ENCODE results near the gene WDR76. TPM values are rescaled to one million over a fixed set of nuclear protein-coding genes. Genes with fewer than 3 reads are reported as not detected.
"Not testable (repeated sequence)": the region's sequence is repeated elsewhere in the genome, so short reads cannot be mapped to it uniquely, and the experiment has no call there.

The WDR76 gene
- total RNA-seq, 6 experiments from 2014 or later, result 8.8 to 25.1 (median 20.5) TPM

GRCh38 chr15:43796566-43796965, 30.2 kb upstream of the WDR76 start:
- TF ChIP-seq, protein P1, sequence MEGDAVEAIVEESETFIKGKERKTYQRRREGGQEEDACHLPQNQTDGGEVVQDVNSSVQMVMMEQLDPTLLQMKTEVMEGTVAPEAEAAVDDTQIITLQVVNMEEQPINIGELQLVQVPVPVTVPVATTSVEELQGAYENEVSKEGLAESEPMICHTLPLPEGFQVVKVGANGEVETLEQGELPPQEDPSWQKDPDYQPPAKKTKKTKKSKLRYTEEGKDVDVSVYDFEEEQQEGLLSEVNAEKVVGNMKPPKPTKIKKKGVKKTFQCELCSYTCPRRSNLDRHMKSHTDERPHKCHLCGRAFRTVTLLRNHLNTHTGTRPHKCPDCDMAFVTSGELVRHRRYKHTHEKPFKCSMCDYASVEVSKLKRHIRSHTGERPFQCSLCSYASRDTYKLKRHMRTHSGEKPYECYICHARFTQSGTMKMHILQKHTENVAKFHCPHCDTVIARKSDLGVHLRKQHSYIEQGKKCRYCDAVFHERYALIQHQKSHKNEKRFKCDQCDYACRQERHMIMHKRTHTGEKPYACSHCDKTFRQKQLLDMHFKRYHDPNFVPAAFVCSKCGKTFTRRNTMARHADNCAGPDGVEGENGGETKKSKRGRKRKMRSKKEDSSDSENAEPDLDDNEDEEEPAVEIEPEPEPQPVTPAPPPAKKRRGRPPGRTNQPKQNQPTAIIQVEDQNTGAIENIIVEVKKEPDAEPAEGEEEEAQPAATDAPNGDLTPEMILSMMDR (IDR thresholded peaks at IDR 0.05), result no peak
- Mint-ChIP-seq H3K27ac (peak overlapping the region; percentile 70), H3K9me3 (no peaks in the 10 kb centered on the region), H3K36me3 (ENCODE audit: low read depth) (peaks cover 84% of the 10 kb centered on the region), H3K27me3 (ENCODE audit: insufficient read depth) (peaks cover 22% of the 10 kb centered on the region), H3K4me3 (peak overlapping the region; percentile 5; the same call in 1 of the 2 replicates), H3K4me1 (ENCODE audit: low read depth) (peaks cover 75% of the 10 kb centered on the region)
- DNase-seq, result no peak

GRCh38 chr15:43799209-43799944, 27.4 kb upstream of the WDR76 start:
- Mint-ChIP-seq H3K4me3 (no peak overlapping the region), H3K9me3 (no peaks in the 10 kb centered on the region), H3K36me3 (ENCODE audit: low read depth) (peaks cover 69% of the 10 kb centered on the region), H3K27ac (peak overlapping the region; percentile 95), H3K4me1 (ENCODE audit: low read depth) (peaks cover 63% of the 10 kb centered on the region), H3K27me3 (ENCODE audit: insufficient read depth) (peaks cover 22% of the 10 kb centered on the region)
- TF ChIP-seq, protein P1 (IDR thresholded peaks at IDR 0.05), result no peak
- no peak for DNase-seq

GRCh38 chr15:43799945-43800285, 26.9 kb upstream of the WDR76 start, which contains the start of gene SERINC4:
Gene SERINC4 (minus strand): TSS chr15:43800220. CDS start chr15:43799986, 234 bp downstream.
- TF ChIP-seq, protein P1 (IDR thresholded peaks at IDR 0.05), result no peak
- Mint-ChIP-seq H3K4me3 (peak within 1 kb of the TSS; percentile 95), H3K4me1 (ENCODE audit: low read depth) (peaks cover 57% of the 10 kb centered on the region), H3K36me3 (ENCODE audit: low read depth) (peaks cover 65% of the 10 kb centered on the region), H3K9me3 (no peaks in the 10 kb centered on the region), H3K27ac (peak within 1 kb of the TSS; percentile 95), H3K27me3 (ENCODE audit: insufficient read depth) (peaks cover 17% of the 10 kb centered on the region)
- DNase-seq, result no peak

GRCh38 chr15:43800286-43801141, 26.3 kb upstream of the WDR76 start, which contains the start of gene HYPK:
Gene HYPK (plus strand): TSS chr15:43800599. CDS start chr15:43800623, 24 bp downstream.
- no peaks in the 10 kb centered on the region for H3K9me3 Mint-ChIP-seq

GRCh38 chr15:43802676-43803075, 24.1 kb upstream of the WDR76 start:
- H3K27me3 Mint-ChIP-seq (ENCODE audit: insufficient read depth), result peaks cover 11% of the 10 kb centered on the region
- H3K4me3 Mint-ChIP-seq, H3K27ac Mint-ChIP-seq, DNase-seq, H3K9me3 Mint-ChIP-seq: not testable (repeated sequence)
- peaks cover 30% of the 10 kb centered on the region for H3K4me1 Mint-ChIP-seq (ENCODE audit: low read depth)
- peaks cover 66% of the 10 kb centered on the region for H3K36me3 Mint-ChIP-seq (ENCODE audit: low read depth)

More at GRCh38 chr15:43800286-43801141, 26.3 kb upstream of the WDR76 start, which contains the start of gene HYPK:
- Mint-ChIP-seq H3K4me1 (ENCODE audit: low read depth) (peaks cover 51% of the 10 kb centered on the region), H3K4me3 (peak within 1 kb of the TSS; percentile 95), H3K36me3 (ENCODE audit: low read depth) (peaks cover 64% of the 10 kb centered on the region), H3K27ac (peak within 1 kb of the TSS; percentile 95), H3K27me3 (ENCODE audit: insufficient read depth) (peaks cover 12% of the 10 kb centered on the region)
- TF ChIP-seq, protein P1 (IDR thresholded peaks at IDR 0.05), result no peak
- peak; percentile 82 for DNase-seq

Measured in HFFc6 (cell line).